ENCODE results near the gene EMILIN1.
"Not testable (repeated sequence)": the region's sequence is repeated elsewhere in the genome, so short reads cannot be mapped to it uniquely, and the experiment has no call there.

The EMILIN1 gene

DNA sequence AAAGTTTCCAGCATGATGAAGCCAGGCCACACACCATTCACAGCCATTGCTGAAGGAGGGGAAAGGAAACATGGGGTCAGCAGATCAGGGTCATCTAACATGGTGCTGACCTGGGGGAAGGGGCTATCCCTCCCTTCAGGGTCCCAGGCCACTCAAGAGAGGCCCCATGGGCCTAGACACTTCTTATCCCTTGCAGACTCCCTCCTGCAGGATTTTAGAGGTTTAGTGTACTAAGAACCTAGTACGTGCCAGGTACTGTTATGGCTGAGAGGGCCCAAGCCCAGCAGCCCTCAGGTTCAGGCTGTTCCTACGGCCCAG, 17.0 kb downstream of the EMILIN1 start:
- no peak for DNase-seq (ENCODE audit: low spot score)

DNA sequence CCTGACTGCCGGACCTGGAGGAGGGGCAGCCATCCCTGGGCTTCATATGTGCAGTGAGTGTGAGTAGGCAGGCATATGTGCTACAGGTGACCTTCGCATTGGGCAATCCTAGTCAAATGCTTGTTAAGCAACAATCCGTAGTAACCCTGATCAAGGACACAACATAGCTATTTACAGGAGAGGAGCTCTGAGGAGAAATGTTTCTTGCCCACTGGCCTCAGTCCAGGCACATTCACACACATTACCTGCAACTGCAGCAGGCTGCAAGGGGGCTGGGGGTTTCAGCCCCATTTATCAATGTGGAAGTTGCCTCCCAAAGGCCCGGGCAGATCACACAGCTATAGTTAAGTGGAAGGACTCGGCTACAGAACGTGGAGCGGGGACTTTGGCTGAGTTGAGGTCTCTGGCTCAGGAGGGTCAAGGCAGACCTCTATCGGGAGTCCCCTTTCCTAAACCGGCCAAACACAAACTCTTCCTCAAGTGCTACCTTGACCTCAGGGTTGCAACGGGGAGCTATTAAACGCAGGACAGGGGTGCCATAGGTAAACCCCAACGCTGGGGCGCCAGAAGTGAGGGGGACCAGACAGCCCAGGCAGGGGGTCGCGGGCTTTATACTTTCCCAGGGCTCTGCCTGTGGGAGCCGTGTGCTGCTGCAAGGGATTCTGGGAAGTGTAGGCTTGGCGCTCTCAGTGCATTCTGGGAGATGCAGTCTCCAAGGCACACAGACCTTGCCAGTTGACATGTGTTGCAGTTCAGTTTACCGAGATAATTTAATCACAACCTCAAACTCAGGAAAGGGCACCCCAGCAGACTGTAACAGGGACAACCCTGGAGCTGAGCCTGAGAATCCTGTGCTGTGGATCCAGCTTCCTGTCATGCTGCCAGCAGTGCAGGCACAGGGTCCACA, 17.6 kb downstream of the EMILIN1 start:
- no peak for DNase-seq (ENCODE audit: low spot score)

DNA sequence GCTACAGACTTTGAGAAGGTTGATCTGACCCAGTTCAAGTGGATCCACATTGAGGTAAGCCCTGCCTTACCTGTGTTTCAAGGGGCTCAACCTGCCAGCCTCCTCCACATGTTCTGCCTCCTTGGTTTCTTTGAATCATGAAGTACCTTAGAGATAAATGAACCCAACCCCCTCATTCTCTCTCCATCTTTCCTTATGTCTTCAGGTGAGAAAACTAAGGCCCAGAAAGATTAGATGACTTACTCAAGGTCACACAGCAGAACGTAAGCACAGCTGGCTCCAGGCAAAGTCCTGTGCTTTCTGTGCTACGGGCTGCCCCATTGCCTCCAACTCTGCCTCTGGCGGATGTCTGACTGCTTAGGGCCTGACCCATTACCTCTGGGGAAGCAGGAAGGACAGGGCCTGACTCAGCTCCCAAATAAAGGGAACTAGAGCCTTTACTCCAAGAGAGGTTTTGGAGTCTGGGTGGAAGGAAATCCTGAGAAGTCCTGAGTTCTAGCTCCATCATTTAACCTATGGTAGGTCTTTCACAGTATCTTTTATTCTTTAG, 18.4 kb downstream of the EMILIN1 start:
- no peak for DNase-seq (ENCODE audit: low spot score)

- no peak for DNase-seq (ENCODE audit: low spot score)
These were observed 18.9 kb downstream of the EMILIN1 start for GRCh38 chr2:27097341-27097740.

DNA sequence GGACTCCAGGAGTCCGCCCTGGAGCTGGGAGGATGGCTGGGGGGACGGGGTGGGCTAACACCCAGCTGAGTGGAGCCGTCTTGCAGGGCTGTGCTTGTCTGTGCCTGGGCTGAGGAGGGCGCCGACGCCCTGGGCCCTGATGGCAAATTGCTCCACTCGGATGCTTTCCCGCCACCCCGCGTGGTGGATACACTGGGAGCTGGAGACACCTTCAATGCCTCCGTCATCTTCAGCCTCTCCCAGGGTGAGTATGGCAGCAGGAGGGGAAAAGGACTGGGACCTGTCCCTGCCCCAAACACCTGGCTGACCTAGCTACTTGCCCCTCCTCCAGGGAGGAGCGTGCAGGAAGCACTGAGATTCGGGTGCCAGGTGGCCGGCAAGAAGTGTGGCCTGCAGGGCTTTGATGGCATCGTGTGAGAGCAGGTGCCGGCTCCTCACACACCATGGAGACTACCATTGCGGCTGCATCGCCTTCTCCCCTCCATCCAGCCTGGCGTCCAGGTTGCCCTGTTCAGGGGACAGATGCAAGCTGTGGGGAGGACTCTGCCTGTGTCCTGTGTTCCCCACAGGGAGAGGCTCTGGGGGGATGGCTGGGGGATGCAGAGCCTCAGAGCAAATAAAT, 21.0 kb downstream of the EMILIN1 start:
- DNase-seq (ENCODE audit: low spot score) = no peak

DNA sequence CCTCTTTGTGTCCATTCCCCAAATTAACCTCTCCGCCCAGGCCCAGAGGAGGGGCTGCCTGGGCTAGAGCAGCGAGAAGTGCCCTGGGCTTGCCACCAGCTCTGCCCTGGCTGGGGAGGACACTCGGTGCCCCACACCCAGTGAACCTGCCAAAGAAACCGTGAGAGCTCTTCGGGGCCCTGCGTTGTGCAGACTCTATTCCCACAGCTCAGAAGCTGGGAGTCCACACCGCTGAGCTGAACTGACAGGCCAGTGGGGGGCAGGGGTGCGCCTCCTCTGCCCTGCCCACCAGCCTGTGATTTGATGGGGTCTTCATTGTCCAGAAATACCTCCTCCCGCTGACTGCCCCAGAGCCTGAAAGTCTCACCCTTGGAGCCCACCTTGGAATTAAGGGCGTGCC, 21.6 kb downstream of the EMILIN1 start:
- no peak for DNase-seq (ENCODE audit: low spot score)

GRCh38 chr2:27102329-27102728, 23.9 kb downstream of the EMILIN1 start:
- DNase-seq (ENCODE audit: low spot score) = no peak

DNA sequence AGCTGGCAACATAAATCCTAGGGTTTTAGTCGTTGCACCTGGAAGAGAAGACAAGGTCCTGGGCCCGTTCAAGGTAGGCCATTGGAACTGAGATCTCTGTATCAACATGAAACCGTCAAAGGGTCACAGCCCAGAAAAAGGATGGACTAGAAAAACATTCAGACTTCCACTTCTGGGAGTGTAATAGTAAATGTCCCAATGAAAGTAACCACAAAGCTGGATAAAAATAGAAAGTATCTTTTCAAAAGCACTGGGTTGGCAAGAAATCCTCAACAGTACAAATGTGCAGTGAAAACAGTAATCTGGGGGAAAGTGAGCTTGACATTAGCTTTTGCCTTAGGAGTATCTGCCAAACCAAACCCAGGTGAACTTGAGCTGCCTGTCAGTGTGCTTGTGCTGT, 27.6 kb downstream of the EMILIN1 start:
- DNase-seq (ENCODE audit: low spot score) = no peak

DNA sequence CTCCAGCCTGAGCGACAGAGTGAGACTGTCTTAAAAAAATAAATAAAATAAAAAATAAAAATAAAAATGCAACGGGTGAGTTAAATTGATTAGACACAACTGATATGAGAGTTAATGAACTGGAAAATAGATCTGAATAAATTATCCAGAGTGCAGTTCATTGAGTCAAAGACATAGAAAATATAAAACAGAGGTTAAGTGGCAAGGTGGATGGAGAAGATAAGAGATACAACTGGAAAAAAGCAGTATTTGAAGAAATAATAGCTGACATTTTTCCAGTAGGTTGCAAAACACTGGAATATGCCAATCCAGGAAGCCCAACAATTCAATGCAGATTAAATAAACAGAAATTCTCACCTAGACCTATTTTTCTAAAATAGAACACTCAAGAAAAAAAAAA, 29.8 kb downstream of the EMILIN1 start:
- no peak for DNase-seq (ENCODE audit: low spot score)

DNA sequence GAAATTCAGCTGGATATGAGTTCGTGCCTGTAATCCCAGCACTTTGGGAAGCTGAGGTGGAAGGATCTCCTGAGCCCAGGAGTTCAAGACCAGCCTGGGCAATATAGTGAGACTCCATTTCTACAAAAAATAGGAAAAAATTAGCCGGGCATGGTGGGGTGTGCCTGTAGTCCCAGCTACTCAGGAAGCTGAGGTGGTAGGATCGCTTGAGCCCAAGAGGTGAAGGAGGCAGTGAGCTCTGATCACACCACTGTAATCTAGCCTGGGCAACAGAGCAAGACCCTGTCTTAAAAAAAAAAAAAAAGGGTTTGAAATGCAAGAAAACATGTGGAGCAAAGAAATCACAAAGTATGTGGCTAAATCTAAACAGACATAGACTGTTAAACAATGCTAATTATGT, 30.7 kb downstream of the EMILIN1 start:
- DNase-seq (ENCODE audit: low spot score) = no peak

- not testable (repeated sequence) for DNase-seq (ENCODE audit: low spot score)
These were observed 32.4 kb downstream of the EMILIN1 start for GRCh38 chr2:27110603-27111352.

DNA sequence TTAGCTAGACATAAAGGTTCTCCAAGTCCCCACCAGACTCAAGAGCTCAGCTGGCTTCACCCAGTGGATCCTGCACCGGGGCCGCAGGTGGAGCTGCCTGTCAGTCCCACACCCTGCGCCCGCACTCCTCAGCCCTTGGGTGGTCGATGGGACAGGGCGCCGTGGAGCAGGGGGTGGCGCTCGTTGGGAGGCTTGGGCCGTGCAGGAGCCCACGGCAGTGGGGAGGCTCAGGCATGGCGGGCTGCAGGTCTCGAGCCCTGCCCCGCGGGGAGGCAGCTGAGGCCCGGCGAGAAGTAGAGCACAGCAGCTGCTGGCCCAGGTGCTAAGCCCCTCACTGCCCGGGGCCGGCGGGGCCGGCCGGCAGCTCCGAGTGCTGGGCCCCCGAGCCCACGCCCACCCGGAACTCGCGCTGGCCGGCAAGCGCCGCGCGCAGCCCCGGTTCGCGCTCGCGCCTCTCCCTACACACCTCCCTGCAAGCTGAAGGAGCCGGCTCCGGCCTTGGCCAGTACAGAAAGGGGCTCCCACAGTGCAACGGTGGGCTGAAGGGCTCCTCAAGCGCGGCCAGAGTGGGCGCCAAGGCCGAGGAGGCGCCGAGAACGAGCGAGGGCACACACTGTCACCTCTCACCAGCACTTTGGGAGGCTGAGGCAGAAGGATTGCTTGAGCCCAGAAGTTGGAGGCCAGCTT, 33.1 kb downstream of the EMILIN1 start:
- DNase-seq (ENCODE audit: low spot score) = not testable (repeated sequence)

GRCh38 chr2:27115519-27115918, 37.1 kb downstream of the EMILIN1 start:
- DNase-seq (ENCODE audit: low spot score) = no peak

GRCh38 chr2:27117995-27118524, 39.6 kb downstream of the EMILIN1 start:
- no peak for DNase-seq (ENCODE audit: low spot score)

- DNase-seq (ENCODE audit: low spot score) = no peak
These were observed 40.3 kb downstream of the EMILIN1 start, which contains the start of gene CGREF1 for GRCh38 chr2:27118525-27119329. Gene CGREF1 (minus strand): TSS chr2:27119128. CDS start chr2:27104366, 14,762 bp downstream.

DNA sequence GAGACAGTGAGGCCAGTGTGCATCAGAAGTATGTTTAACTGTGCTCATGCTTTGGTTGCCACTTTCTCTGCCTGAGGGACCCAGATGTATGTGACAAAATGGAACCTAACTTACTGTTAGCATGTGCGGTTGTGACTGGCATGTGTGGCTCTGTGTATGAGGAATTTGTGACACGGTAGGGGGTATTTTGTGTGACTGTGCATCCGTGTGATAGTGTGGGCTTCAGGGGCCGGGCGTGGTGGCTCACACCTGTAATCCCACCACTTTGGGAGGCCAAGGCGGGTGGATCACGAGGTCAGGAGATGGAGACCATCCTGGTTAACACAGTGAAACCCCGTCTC, 40.9 kb downstream of the EMILIN1 start:
- not testable (repeated sequence) for DNase-seq (ENCODE audit: low spot score)

GRCh38 chr2:27121906-27122305, 43.5 kb downstream of the EMILIN1 start:
- DNase-seq (ENCODE audit: low spot score) = no peak

GRCh38 chr2:27122791-27123190, 44.4 kb downstream of the EMILIN1 start:
- DNase-seq (ENCODE audit: low spot score) = no peak

DNA sequence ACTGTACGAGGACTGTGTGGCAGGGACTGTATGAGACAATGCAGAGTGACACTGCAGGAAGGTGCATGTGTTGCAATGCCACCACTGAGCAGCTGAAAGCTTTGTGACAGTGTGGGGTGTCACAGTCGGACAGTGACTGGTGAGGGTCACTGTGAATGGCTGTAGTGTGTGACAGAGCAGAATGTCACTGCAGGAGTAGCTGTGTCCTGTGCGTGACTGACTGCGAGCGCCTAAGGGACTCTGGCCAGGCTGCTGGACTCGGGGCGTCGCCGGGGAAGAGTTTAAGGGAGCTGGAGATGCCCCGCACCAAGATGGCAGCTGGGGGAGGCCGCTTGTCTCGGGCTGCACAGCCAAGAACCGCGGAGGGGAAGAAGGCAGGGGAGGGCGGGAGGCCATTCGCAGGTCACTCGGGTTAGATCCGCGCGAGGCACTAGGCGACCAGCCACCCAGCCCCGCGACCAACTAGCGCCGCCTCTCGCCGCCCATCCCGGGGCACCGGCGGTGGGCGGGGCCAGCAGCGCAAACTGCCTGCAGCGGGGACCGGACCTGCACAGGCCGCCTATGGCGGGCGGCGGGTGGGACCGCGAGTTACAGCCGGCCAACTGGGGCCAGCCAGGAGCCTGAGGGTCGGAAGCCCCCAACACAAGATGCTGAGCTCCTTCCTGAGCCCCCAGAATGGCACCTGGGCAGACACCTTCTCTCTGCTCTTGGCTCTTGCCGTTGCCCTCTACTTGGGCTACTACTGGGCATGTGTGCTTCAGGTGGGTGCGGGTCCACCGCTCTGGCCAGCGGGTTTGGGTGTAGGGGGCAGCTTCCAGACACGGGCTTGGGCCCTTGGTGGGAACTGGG, 45.1 kb downstream of the EMILIN1 start, which contains the start of gene ABHD1:
ABHD1 (plus strand) TSS at position 514 of the 849 bp plus-strand sequence; CDS start at position 648, 134 bp downstream.
- peak; percentile 63 for DNase-seq (ENCODE audit: low spot score)

DNA sequence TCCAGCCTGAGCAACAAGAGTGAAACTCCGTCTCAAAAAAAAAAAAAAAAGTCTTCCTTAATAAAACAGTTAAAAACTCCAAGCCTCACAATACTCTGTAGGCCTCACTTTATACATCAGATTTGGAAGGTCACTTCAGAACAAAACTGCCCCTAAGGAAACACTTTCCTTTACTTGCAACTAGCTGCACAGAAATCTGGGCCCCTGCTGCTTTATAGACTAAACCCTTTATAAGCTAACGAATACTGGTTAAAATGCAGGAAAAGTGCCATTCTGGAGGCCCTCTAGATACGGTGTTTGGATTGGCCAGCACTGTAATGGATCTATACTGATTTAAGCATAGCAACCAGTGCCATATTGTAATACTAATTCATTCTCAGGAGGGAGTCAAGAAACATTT, 46.7 kb downstream of the EMILIN1 start:
- DNase-seq (ENCODE audit: low spot score) = no peak
